Activated naive CD4-positive, alpha-beta T cell treated with anti-CD3 and anti-CD28 coated beads for 36 hours (primary cell): ENCODE data around the gene ZFAND3. TPM values are rescaled to one million over a fixed set of nuclear protein-coding genes. Genes with fewer than 3 reads are reported as not detected.

ENCODE experiments used
- CTCF ChIA-PET: fragments of 350-600 bp; sonication (Branson Sonifier 250); formaldehyde crosslinking; loops from one replicate; lab custom pipeline; 2021; ENCODE audit warnings: antibody characterized with exemption; lab: Charles Lee
- DNase-seq: peaks from one replicate; pipeline ENCODE4 v3.0.0-alpha.2; 2020
- H3K27ac Mint-ChIP-seq: one replicate; pipeline ENCODE4 v1.8.0; 2021; ENCODE audit warnings: mild to moderate bottlenecking, mixed read lengths
- H3K27me3 Mint-ChIP-seq: one replicate; pipeline ENCODE4 v1.8.0; 2021; ENCODE audit warnings: low read depth, mixed read lengths
- H3K36me3 Mint-ChIP-seq: one replicate; pipeline ENCODE4 v1.8.0; 2021; ENCODE audit warnings: low read depth, mixed read lengths
- H3K4me1 Mint-ChIP-seq: one replicate; pipeline ENCODE4 v1.8.0; 2021; ENCODE audit warnings: low read depth, mixed read lengths
- H3K4me3 Mint-ChIP-seq: one replicate; pipeline ENCODE4 v1.8.0; 2021; ENCODE audit warnings: mild to moderate bottlenecking, moderate library complexity, mixed read lengths
- H3K9me3 Mint-ChIP-seq: one replicate; pipeline ENCODE4 v1.8.0; 2021; ENCODE audit warnings: mixed read lengths
- intact Hi-C: fragments of 100-400 bp; cut with micrococcal nuclease; formaldehyde crosslinking; loops from one replicate; pipeline ENCODE4 v1.15.1; 2023
- total RNA-seq, 2 experiments: library from RNA; stranded (reverse); gene quantifications; one replicate each; pipeline ENCODE4 v1.2.3, GENCODE V29; 2021

The ZFAND3 gene
- total RNA-seq, 2 experiments from 2014 or later = 33.6 to 35.3 TPM

DNA sequence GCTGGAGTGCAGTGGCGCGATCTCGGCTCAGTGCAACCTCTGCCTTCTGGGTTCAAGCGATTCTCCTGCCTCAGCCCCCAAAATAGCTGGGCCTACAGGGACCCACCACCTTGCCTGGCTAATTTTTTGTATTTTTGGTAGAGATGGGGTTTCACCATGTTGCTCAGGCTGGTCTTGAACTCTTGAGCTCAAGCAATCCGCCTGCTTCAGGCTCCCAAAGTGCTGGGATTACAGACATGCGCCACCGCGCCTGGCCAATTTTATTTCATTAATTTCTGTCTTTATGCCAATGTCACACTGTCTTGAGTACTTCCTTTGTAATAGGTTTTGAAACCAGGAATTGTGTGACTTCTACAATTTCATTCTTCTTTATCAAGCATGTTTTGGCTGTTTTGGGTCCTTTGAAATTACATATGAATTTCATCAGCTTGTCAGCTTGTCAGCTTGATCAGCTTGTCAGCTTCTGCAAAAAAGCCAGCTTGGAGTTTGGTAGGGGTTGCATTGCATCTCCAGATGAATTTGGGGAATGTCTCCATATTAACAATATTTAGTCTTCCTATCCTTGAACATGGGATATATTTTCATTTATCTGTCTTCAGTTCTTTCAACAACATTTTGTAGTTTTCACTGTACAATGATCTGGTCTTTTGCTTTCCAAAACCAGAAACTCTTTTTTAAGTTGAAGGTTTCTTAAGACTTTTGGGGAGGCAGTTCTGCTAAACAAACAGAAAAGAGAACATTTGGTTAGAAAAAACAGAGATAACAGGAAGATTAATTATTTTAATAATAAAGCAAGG lies 20.8 kb downstream of the ZFAND3 start:
- peaks cover 11% of the 10 kb centered on the region for H3K36me3 Mint-ChIP-seq
- H3K27me3 Mint-ChIP-seq = no peaks in the 10 kb centered on the region
- DNase-seq = no peak
- H3K9me3 Mint-ChIP-seq = no peaks in the 10 kb centered on the region
- intact Hi-C loops = loop anchor here (2.0 kb wide), 1 partner anchor 20 kb away; no protein-coding TSS in a partner anchor
- H3K4me1 Mint-ChIP-seq = peaks cover 50% of the 10 kb centered on the region
- H3K27ac Mint-ChIP-seq = peak overlapping the region; percentile 3
- CTCF ChIA-PET = interaction anchor here (0.6 kb wide), 1 partner anchor 89 kb away, joined by 3 read pairs; no protein-coding TSS in a partner anchor
- no peak overlapping the region for H3K4me3 Mint-ChIP-seq

DNA sequence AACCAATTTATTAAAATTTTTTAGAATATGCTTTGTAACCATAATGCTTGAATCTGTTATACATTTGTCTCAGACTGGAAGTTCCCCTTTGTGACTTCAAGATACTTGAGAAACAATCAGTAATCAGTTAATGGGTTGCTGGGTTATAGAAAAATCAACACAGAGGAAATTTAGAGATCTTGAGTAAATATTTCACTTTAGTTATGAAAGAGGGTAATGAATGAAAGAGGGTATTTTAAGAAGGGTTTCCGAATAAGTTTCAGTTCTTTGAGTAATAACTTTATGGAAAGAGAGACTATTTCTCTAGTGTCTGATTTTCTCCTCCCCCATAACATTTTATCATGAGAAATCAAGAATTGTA lies 21.4 kb downstream of the ZFAND3 start:
- intact Hi-C loops = loop anchor here (2.0 kb wide), 1 partner anchor 20 kb away; no protein-coding TSS in a partner anchor
- no peaks in the 10 kb centered on the region for H3K9me3 Mint-ChIP-seq
- DNase-seq = no peak
- peaks cover 10% of the 10 kb centered on the region for H3K36me3 Mint-ChIP-seq
- H3K4me1 Mint-ChIP-seq = peaks cover 51% of the 10 kb centered on the region
- CTCF ChIA-PET = no interaction called here
- no peak overlapping the region for H3K27ac Mint-ChIP-seq
- H3K27me3 Mint-ChIP-seq = no peaks in the 10 kb centered on the region
- no peak overlapping the region for H3K4me3 Mint-ChIP-seq

DNA sequence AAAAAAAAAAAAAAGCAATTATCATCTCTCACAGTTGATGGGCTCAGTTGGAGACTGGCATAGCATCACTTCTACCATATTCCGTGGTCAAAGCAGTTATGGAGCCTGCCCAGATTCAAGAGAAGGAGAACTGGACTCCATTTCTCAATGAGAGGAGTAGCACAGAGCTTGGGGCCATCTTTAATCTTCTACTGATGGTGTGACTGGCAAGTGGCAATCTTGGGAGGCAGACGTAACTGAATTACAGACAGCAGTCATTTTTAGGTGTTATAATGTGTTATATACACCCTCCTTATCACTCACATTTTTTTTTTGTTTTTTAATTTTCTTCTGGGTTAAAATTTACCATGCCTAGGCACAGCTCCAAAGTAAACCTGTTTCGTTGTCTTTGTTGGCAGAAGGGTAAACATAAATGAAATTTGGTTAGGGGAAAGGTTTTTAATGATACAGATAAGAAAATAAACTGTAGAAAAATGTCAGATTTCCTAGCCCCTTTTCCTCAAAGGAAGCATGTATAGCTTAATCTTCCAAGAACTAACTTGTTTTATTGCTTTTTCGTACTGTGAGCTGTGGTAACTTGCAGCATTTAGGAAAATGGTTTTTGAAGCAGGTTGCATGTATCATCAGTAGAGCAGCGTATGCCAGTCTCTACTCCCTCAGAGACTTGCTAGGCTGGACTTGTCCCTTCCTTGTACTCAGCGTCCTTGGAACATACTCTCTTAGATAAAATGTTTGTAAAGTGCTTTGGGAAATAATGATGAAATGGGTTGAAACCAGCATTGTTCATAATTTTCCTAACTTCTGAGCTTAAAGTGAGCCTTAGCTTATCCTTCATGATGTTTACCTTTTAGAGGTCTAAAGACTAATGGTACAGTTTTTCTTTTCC lies 25.7 kb downstream of the ZFAND3 start:
- CTCF ChIA-PET = interaction anchor here (0.6 to 1.3 kb wide), 3 partner anchors 22 to 832 kb away, joined by 3 to 5 read pairs (median 3); no protein-coding TSS in a partner anchor
- no peak overlapping the region for H3K27ac Mint-ChIP-seq
- DNase-seq = no peak
- intact Hi-C loops = no loop called here
- peaks cover 3% of the 10 kb centered on the region for H3K36me3 Mint-ChIP-seq
- H3K27me3 Mint-ChIP-seq = no peaks in the 10 kb centered on the region
- no peaks in the 10 kb centered on the region for H3K9me3 Mint-ChIP-seq
- H3K4me3 Mint-ChIP-seq = no peak overlapping the region
- H3K4me1 Mint-ChIP-seq = peaks cover 50% of the 10 kb centered on the region

DNA sequence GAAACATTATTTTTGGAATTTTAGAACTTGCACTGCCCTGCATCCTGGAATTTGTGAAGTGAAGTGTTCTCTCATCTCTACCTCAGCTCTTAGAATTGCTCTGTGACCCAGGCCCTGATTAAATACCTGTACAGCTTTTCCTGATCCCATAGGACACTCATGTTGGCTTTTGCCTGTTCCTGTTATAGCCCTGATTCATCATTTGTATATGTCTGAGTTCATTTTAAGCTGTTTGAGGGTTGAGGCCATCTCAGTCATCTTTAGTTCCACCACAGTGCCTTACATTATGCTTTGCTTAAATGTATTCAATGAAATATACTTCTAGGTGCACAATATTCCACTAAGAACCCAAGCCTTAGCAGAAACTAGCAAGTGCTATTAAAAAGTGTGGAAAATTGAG lies 26.4 kb downstream of the ZFAND3 start:
- intact Hi-C loops = no loop called here
- peaks cover 48% of the 10 kb centered on the region for H3K4me1 Mint-ChIP-seq

DNA sequence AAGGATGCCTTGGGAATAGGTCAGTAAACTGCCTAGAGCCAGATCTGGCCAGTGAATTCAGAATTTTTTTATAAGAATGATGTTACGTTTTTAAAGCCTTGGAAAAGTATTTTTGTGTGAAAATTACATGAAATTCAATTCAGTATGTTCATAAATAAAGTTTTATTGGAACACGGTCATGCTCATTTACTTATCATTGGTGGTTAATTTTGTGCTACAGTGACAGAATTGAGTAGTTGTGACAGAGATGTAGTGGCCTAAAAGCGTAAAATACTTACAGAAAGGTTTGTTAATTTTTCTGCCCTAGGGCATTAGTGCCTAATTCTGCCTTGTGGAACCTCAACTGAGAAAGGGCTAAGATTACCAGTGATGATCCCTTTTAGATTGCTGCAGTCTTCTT lies 28.2 kb downstream of the ZFAND3 start:
- H3K36me3 Mint-ChIP-seq = peaks cover 2% of the 10 kb centered on the region
- H3K4me1 Mint-ChIP-seq = peaks cover 50% of the 10 kb centered on the region
- CTCF ChIA-PET = no interaction called here
- H3K27me3 Mint-ChIP-seq = no peaks in the 10 kb centered on the region
- H3K9me3 Mint-ChIP-seq = no peaks in the 10 kb centered on the region
- no peak overlapping the region for H3K4me3 Mint-ChIP-seq
- H3K27ac Mint-ChIP-seq = no peak overlapping the region
- intact Hi-C loops = no loop called here
- DNase-seq = no peak

More for the DNA sequence above, 26.4 kb downstream of the ZFAND3 start:
- Mint-ChIP-seq H3K9me3 (no peaks in the 10 kb centered on the region), H3K27ac (no peak overlapping the region), H3K4me3 (no peak overlapping the region), H3K36me3 (peaks cover 3% of the 10 kb centered on the region), H3K27me3 (no peaks in the 10 kb centered on the region)
- no peak for DNase-seq
- CTCF ChIA-PET = interaction anchor here (1.0 to 1.3 kb wide), 2 partner anchors 21 to 831 kb away, joined by 3 read pairs; no protein-coding TSS in a partner anchor

DNA sequence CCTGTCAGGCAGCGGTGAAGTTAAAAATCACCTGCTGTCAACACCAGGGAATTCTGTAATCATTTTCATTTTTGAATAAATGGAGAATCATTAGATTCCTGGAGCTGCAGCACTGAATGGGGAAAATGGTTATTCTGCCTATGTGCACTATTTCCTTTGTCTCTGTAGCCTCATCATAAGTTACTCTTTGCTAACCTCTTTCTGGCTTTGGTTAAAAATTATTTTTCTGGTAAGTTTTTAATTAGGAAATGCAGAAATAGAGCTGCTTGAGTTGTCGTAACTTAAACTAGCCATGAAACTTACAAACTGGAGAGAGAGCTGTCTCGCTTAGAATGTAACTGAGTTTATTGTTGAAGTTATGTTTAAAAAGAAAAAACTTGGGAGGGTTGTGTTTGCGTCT lies 28.8 kb downstream of the ZFAND3 start:
- Mint-ChIP-seq H3K4me3 (no peak overlapping the region), H3K27me3 (no peaks in the 10 kb centered on the region), H3K9me3 (no peaks in the 10 kb centered on the region), H3K4me1 (peaks cover 52% of the 10 kb centered on the region), H3K27ac (no peak overlapping the region), H3K36me3 (peaks cover 2% of the 10 kb centered on the region)
- intact Hi-C loops = no loop called here
- CTCF ChIA-PET = no interaction called here
- DNase-seq = no peak

DNA sequence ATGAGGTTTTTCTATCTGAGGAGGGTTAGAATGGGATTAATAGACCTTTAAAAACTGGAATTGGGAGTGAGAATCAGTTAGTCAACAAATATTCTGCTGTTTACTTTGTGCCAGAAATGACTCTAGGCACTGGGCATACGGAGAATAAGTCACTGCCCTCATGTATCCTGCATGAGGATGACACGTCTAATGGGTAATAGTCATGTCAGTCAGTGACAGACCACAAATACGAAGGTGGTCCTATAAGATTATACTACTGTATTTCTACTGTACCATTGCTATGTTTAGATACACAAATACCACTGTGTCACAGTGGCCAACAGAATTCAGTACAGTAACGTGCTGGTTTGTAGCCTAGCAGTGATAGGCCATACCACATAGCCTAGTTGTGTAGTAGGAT lies 30.7 kb downstream of the ZFAND3 start:
- peaks cover 2% of the 10 kb centered on the region for H3K36me3 Mint-ChIP-seq
- H3K27ac Mint-ChIP-seq = no peak overlapping the region
- no peaks in the 10 kb centered on the region for H3K9me3 Mint-ChIP-seq
- H3K27me3 Mint-ChIP-seq = no peaks in the 10 kb centered on the region
- peaks cover 51% of the 10 kb centered on the region for H3K4me1 Mint-ChIP-seq
- CTCF ChIA-PET = no interaction called here
- no peak overlapping the region for H3K4me3 Mint-ChIP-seq
- intact Hi-C loops = loop anchor here (10.0 kb wide), 1 partner anchor 825 kb away; no protein-coding TSS in a partner anchor
- DNase-seq = no peak

DNA sequence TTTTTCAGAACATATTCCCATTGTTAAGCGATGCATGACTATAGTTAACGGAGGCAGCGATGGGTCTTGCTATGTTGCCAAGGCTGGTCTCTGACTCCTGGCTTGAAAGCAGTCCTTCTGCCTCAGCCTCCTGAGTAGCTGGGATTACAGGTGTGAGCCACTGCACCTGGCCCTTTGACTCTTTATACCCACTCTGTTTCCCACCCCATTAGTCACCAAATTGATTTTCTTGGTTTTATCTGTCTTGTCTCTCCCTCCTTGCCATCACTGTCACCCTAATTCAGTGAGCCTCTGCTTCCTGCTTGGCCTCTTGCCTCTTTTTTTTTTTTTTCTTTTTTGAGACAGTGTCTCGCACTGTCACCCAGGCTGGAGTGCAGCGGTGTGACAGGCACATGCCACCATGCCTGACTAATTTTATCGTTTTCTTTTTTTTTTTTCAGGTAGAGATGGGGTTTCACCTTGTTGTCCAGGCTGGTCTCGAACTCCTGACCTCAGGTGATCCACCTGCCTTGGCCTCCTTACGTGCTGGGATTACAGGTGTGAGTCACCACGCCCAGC lies 31.3 kb downstream of the ZFAND3 start:
- Mint-ChIP-seq H3K9me3 (no peaks in the 10 kb centered on the region), H3K36me3 (peaks cover 1% of the 10 kb centered on the region), H3K27me3 (no peaks in the 10 kb centered on the region), H3K4me1 (peaks cover 53% of the 10 kb centered on the region), H3K27ac (no peak overlapping the region), H3K4me3 (no peak overlapping the region)
- CTCF ChIA-PET = no interaction called here
- DNase-seq = peak; percentile 10
- intact Hi-C loops = loop anchor here (10.0 kb wide), 1 partner anchor 824 kb away; no protein-coding TSS in a partner anchor

DNA sequence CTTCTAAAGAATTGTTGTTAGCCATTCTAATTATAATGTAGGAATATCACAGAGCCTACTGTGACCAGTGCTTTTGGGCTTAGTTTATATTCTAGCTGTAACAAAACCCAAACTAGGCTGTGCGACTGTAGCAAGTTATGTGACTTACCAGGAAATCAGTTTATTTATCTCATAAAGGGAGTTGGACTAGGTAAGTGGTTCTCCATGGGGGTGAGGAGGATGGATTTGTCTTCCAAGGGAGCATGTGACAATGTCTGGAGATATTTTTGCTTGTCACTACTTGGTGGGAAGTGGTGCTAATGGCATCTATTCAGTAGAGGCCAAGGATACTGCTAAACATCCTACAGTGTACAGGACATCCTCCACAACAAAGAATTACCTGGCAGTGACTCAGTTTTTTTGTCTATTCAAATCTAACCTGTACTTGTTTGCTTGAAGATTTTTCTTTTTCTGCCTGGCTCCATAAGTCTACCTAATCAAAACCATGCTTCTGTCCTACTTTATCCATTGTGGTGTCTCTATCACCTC lies 32.5 kb downstream of the ZFAND3 start:
- peaks cover 4% of the 10 kb centered on the region for H3K36me3 Mint-ChIP-seq
- intact Hi-C loops = loop anchor here (10.0 kb wide), 1 partner anchor 823 kb away; no protein-coding TSS in a partner anchor
- H3K9me3 Mint-ChIP-seq = no peaks in the 10 kb centered on the region
- no peak overlapping the region for H3K4me3 Mint-ChIP-seq
- CTCF ChIA-PET = interaction anchor here (0.6 to 0.7 kb wide), 2 partner anchors 147 to 206 kb away, joined by 3 to 4 read pairs; no protein-coding TSS in a partner anchor
- H3K4me1 Mint-ChIP-seq = peaks cover 59% of the 10 kb centered on the region
- no peaks in the 10 kb centered on the region for H3K27me3 Mint-ChIP-seq
- H3K27ac Mint-ChIP-seq = no peak overlapping the region
- no peak for DNase-seq

DNA sequence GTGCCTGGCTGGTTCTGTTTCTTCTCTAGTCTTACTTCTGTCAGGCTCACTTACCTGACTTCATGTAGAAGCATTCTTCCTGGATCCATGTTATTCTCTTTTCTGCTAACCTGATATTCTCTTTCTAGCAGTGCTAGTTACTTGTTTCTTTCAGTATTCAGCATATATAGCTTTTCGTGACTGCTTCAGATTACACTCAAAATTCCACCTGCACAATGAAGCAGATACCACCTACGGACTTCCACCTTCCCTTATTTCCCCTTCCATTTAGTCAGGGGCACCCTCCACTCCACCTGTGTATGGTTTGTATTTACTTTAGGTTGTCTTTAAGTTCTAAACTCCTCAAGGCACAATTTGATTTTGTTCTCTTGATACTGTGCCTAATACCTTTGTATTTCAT lies 36.8 kb downstream of the ZFAND3 start:
- peaks cover 4% of the 10 kb centered on the region for H3K36me3 Mint-ChIP-seq
- H3K9me3 Mint-ChIP-seq = no peaks in the 10 kb centered on the region
- no peak overlapping the region for H3K4me3 Mint-ChIP-seq
- peaks cover 71% of the 10 kb centered on the region for H3K4me1 Mint-ChIP-seq
- CTCF ChIA-PET = no interaction called here
- H3K27me3 Mint-ChIP-seq = no peaks in the 10 kb centered on the region
- intact Hi-C loops = loop anchor here (5.0 to 10.0 kb wide), 2 partner anchors 149 to 819 kb away; no protein-coding TSS in a partner anchor
- H3K27ac Mint-ChIP-seq = no peak overlapping the region
- no peak for DNase-seq

DNA sequence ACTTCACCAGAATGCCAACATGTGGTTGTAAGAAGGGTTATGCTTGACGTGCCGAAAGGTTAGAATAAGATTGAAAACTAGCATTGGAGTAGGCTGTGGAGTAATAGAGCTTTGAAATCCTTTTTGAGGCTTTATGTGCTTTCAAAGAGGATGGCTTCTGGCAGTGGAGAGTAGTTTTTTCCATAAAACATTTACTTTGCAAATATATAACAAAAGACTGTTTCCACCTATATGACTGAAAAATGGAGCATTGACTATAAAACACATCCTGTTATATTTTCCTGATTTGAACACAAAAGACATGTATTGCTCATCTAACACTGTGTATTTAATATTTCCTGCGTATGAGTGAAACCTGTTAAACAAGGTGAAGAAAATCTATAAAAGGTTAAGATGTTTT lies 38.8 kb downstream of the ZFAND3 start:
- peaks cover 74% of the 10 kb centered on the region for H3K4me1 Mint-ChIP-seq
- peak overlapping the region; percentile 36 for H3K4me3 Mint-ChIP-seq
- intact Hi-C loops = loop anchor here (1.0 to 10.0 kb wide), 9 partner anchors 9 to 816 kb away; partner anchors contain the start of gene ZFAND3

More for the DNA sequence above, 38.8 kb downstream of the ZFAND3 start:
- Mint-ChIP-seq H3K27me3 (no peaks in the 10 kb centered on the region), H3K9me3 (no peaks in the 10 kb centered on the region), H3K27ac (peak overlapping the region; percentile 86), H3K36me3 (peaks cover 4% of the 10 kb centered on the region)
- CTCF ChIA-PET = interaction anchor here (1.0 to 2.1 kb wide), 4 partner anchors 9 to 75 kb away, joined by 3 to 12 read pairs (median 6); partner anchors contain the start of gene ZFAND3
- no peak for DNase-seq
